SK-N-SH (cell line): ENCODE measurements around the gene PRICKLE1. TPM values are rescaled to one million over a fixed set of nuclear protein-coding genes. Genes with fewer than 3 reads are reported as not detected.

Source experiments
- CTCF ChIA-PET: fragments of 300-600, 350-600 bp; formaldehyde crosslinking; extraction: SDS; loops from one replicate; lab custom pipeline; 2021; lab: Yijun Ruan, JAX
- POLR2A ChIA-PET: fragments of 350-600 bp; sonication (Branson Sonifier 250); formaldehyde crosslinking; extraction: SDS; loops from one replicate; lab custom pipeline; 2020; ENCODE audit warnings: antibody characterized with exemption, inconsistent platforms; lab: Yijun Ruan, JAX
- DNase-seq: peaks from one replicate; pipeline ENCODE4 v3.0.0; 2012
- H2AFZ ChIP-seq: fragments of 200-600 bp; sonication (generic); 2 replicates; pipeline ENCODE4 v1.8.1; 2016; ENCODE audit warnings: antibody characterized with exemption, mild to moderate bottlenecking, low read depth
- H3F3A ChIP-seq: fragments of 200-600 bp; sonication (generic); replicated peaks from 2 replicates; pipeline ENCODE3; 2016; ENCODE audit warnings: antibody characterized with exemption, mild to moderate bottlenecking; ENCODE audit not compliant: insufficient read depth
- H3K27ac ChIP-seq, 2 experiments: fragments of 200-500 bp in 1 of 2; fragments of 200-600 bp in 1 of 2; sonication (Bioruptor generic) in 1 of 2; sonication (generic), shearing (Covaris generic) in 1 of 2; 2 replicates each; pipeline versions ENCODE4 v1.5.1 to v1.6.1; 2014 to 2016; ENCODE audit warnings: low read depth in 2 of 2, inconsistent platforms in 1 of 2, low read length in 1 of 2, mild to moderate bottlenecking in 1 of 2, mixed read lengths in 1 of 2
- H3K27me3 ChIP-seq: fragments of 200-600 bp; sonication (generic), shearing (Covaris generic); 2 replicates; pipeline ENCODE4 v1.6.1; 2016; ENCODE audit warnings: mixed run types; ENCODE audit not compliant: insufficient read depth
- H3K36me3 ChIP-seq, 2 experiments: fragments of 200-500 bp in 1 of 2; fragments of 200-600 bp in 1 of 2; sonication (Bioruptor generic) in 1 of 2; sonication (generic) in 1 of 2; replicated peaks in 1 of 2; 2 replicates each; pipeline versions ENCODE3 to v1.5.1; 2014 to 2016; ENCODE audit warnings: low read length in 1 of 2, mild to moderate bottlenecking in 1 of 2; ENCODE audit not compliant: insufficient read depth in 2 of 2, control insufficient read depth in 1 of 2
- H3K4me1 ChIP-seq, 2 experiments: fragments of 200-500 bp in 1 of 2; fragments of 200-600 bp in 1 of 2; sonication (Bioruptor generic) in 1 of 2; sonication (generic), shearing (Covaris generic) in 1 of 2; 2 replicates each; pipeline versions ENCODE4 v1.5.1 to v1.6.1; 2014 to 2016; ENCODE audit warnings: low read depth in 1 of 2, low read length in 1 of 2, mixed run types in 1 of 2; ENCODE audit not compliant: insufficient read depth in 2 of 2, control insufficient read depth in 1 of 2
- H3K4me2 ChIP-seq: fragments of 200-600 bp; sonication (generic), shearing (Covaris generic); 2 replicates; pipeline ENCODE4 v1.6.1; 2017; ENCODE audit warnings: mixed run types
- H3K4me3 ChIP-seq, 2 experiments: fragments of 200-500 bp in 1 of 2; fragments of 200-600 bp in 1 of 2; sonication (Bioruptor generic) in 1 of 2; sonication (generic), shearing (Covaris generic) in 1 of 2; 2 replicates each; pipeline versions ENCODE4 v1.5.1 to v1.8.1; 2014 to 2016; ENCODE audit warnings: low read depth in 2 of 2, inconsistent platforms in 1 of 2, low read length in 1 of 2, mild to moderate bottlenecking in 1 of 2, mixed read lengths in 1 of 2, moderate library complexity in 1 of 2
- H3K79me2 ChIP-seq: fragments of 200-600 bp; sonication (generic); 2 replicates; pipeline ENCODE4 v1.8.1; 2017; ENCODE audit warnings: mild to moderate bottlenecking; ENCODE audit not compliant: insufficient read depth
- H3K9ac ChIP-seq: fragments of 200-600 bp; sonication (generic); 2 replicates; pipeline ENCODE4 v1.6.1; 2017; ENCODE audit warnings: mixed run types
- H3K9me2 ChIP-seq: fragments of 200-600 bp; sonication (generic); 2 replicates; pipeline ENCODE4 v1.6.1; 2017; ENCODE audit warnings: mixed run types
- H3K9me3 ChIP-seq: fragments of 200-600 bp; sonication (generic); 2 replicates; pipeline ENCODE4 v1.6.1; 2017; ENCODE audit warnings: mixed run types, mild to moderate bottlenecking, moderate library complexity
- H4K20me1 ChIP-seq: fragments of 200-600 bp; sonication (generic); 2 replicates; pipeline ENCODE4 v1.6.1; 2017; ENCODE audit warnings: mild to moderate bottlenecking, mixed run types; ENCODE audit not compliant: insufficient read depth
- CHD2 ChIP-seq: fragments of 150-350 bp; IDR thresholded peaks from 2 replicates; pipeline ENCODE4 v1.6.1; 2018; ENCODE audit warnings: low read length; ENCODE audit not compliant: partially characterized antibody
- EP300 ChIP-seq, 2 experiments: IDR thresholded peaks; 2 replicates each; pipeline versions ENCODE4 v1.4.0 to v1.6.1; 2012; ENCODE audit warnings: borderline replicate concordance in 1 of 2, low read depth in 1 of 2, low read length in 1 of 2
- FOXM1 ChIP-seq: IDR thresholded peaks from 2 replicates; pipeline ENCODE4 v1.4.0; 2012; ENCODE audit warnings: low read depth, mild to moderate bottlenecking
- GABPA ChIP-seq: IDR thresholded peaks from 2 replicates; pipeline ENCODE4 v1.4.0; 2012; ENCODE audit warnings: low read depth, mild to moderate bottlenecking
- GATA2 ChIP-seq: sonication (generic); formaldehyde crosslinking; IDR thresholded peaks from 2 replicates; pipeline ENCODE4 v1.5.0; 2020; ENCODE audit warnings: mild to moderate bottlenecking, missing genetic modification reagents
- IRF3 ChIP-seq: fragments of 150-350 bp; IDR thresholded peaks from 2 replicates; pipeline ENCODE4 v1.6.1; 2016; ENCODE audit warnings: mild to moderate bottlenecking, low read depth, low read length
- JUND ChIP-seq: IDR thresholded peaks from 2 replicates; pipeline ENCODE4 v1.4.0; 2012
- MXI1 ChIP-seq: IDR thresholded peaks from 2 replicates; pipeline ENCODE4 v1.6.1; 2012; ENCODE audit warnings: mild to moderate bottlenecking, low read depth, low read length, improper control_type of control experiment
- NFIC ChIP-seq: IDR thresholded peaks from 2 replicates; pipeline ENCODE4 v1.4.0; 2012; ENCODE audit warnings: borderline replicate concordance
- NRF1 ChIP-seq: IDR thresholded peaks from 2 replicates; pipeline ENCODE4 v1.6.1; 2012; ENCODE audit warnings: low read depth, mild to moderate bottlenecking, low read length
- POLR2AphosphoS5 ChIP-seq: IDR thresholded peaks from 2 replicates; pipeline ENCODE4 v1.6.1; 2012; ENCODE audit warnings: low read depth, low read length
- RAD21 ChIP-seq: IDR thresholded peaks from 2 replicates; pipeline ENCODE4 v1.6.1; 2012; ENCODE audit warnings: mild to moderate bottlenecking, low read length
- RCOR1 ChIP-seq: fragments of 150-350 bp; IDR thresholded peaks from 2 replicates; pipeline ENCODE4 v1.6.1; 2017; ENCODE audit warnings: antibody characterized with exemption, low read length
- RFX5 ChIP-seq: IDR thresholded peaks from 2 replicates; pipeline ENCODE4 v1.6.1; 2012; ENCODE audit warnings: mild to moderate bottlenecking, improper control_type of control experiment, low read length
- RXRA ChIP-seq: IDR thresholded peaks from 2 replicates; pipeline ENCODE4 v1.4.0; 2012; ENCODE audit warnings: low read depth, mild to moderate bottlenecking, borderline replicate concordance
- TAF1 ChIP-seq: IDR thresholded peaks from 2 replicates; pipeline ENCODE4 v1.6.1; 2012; ENCODE audit warnings: low read depth, mild to moderate bottlenecking, low read length, moderate library complexity, borderline replicate concordance
- USF2 ChIP-seq: fragments of 150-350 bp; IDR thresholded peaks from 2 replicates; pipeline ENCODE4 v1.6.1; 2017; ENCODE audit warnings: antibody characterized with exemption, low read length, low read depth, borderline replicate concordance
- YY1 ChIP-seq: IDR thresholded peaks from 2 replicates; pipeline ENCODE4 v1.4.0; 2012; ENCODE audit warnings: low read depth, mild to moderate bottlenecking
- WGBS: methylation state at CpG from one replicate; pipeline ENCODE4 v1.1.6; 2017; ENCODE audit warnings: low lambda C conversion rate; 5-methylcytosine and 5-hydroxymethylcytosine counted together
- polyA plus RNA-seq, 3 experiments: library from polyadenylated mRNA; depleted of rRNA; stranded (reverse); fragments of >200 nt; gene quantifications; 2 replicates each; pipeline ENCODE4 v1.2.3, GENCODE V29; 2012
- TF ChIP-seq, protein P1 (sequence below): IDR thresholded peaks from 2 replicates; pipeline ENCODE4 v1.4.0; 2012; ENCODE audit warnings: low read depth, borderline replicate concordance
- TF ChIP-seq, protein P2 (sequence below): IDR thresholded peaks from 2 replicates; pipeline ENCODE4 v1.6.1; 2012; ENCODE audit warnings: mild to moderate bottlenecking, low read depth, low read length, moderate library complexity

Gene PRICKLE1
- polyA plus RNA-seq, 1 of the 3 experiments (the other 2 are of a cell fraction): 1.2 TPM

DNA sequence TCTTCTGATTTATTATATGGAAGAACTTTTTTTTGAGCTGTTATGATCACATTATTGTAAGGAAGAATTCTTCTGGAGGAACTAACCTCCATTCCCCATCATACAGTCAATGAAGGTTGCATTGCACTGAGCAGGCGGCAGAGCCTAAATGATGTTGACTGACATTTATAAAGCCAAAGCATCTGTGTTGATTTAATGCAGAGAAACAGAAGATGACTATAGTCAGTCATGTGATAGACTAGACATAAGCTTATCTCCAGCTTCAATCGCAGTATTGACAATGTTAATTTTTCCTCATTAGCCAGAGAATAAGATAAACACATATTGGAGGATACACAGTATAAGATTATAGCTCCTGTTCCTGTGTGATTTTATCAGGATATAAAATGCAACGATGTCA, 82.0 kb downstream of the PRICKLE1 start:
- Histone ChIP-seq H4K20me1 (no peaks in the 10 kb centered on the region), H3K36me3 (no peaks in the 10 kb centered on the region), H3K4me3 (no peak overlapping the region), H3K4me2 (no peak overlapping the region), H3K4me1 (peaks cover 0 to 6% of the 10 kb centered on the region in 2 experiments; a peak in 2 of 4 replicates), H3F3A (no peaks in the 10 kb centered on the region), H3K9me2 (no peaks in the 10 kb centered on the region), H2AFZ (no peak overlapping the region), H3K79me2 (no peaks in the 10 kb centered on the region), H3K27ac (peak overlapping the region in 1 of 2 experiments; percentile 65; a peak in 2 of 4 replicates), H3K9me3 (no peaks in the 10 kb centered on the region), H3K27me3 (no peaks in the 10 kb centered on the region), H3K9ac (no peak overlapping the region)
- WGBS: 35% methylated on average over 3 of the region's 3 CpGs
- ChIA-PET CTCF (interaction anchor here (1.2 to 4.1 kb wide), 4 partner anchors 12 to 61 kb away, joined by 3 to 29 read pairs (median 4); no protein-coding TSS in a partner anchor), POLR2A (no interaction called here)
- peak; percentile 38 for DNase-seq
- TF ChIP-seq, protein P1, sequence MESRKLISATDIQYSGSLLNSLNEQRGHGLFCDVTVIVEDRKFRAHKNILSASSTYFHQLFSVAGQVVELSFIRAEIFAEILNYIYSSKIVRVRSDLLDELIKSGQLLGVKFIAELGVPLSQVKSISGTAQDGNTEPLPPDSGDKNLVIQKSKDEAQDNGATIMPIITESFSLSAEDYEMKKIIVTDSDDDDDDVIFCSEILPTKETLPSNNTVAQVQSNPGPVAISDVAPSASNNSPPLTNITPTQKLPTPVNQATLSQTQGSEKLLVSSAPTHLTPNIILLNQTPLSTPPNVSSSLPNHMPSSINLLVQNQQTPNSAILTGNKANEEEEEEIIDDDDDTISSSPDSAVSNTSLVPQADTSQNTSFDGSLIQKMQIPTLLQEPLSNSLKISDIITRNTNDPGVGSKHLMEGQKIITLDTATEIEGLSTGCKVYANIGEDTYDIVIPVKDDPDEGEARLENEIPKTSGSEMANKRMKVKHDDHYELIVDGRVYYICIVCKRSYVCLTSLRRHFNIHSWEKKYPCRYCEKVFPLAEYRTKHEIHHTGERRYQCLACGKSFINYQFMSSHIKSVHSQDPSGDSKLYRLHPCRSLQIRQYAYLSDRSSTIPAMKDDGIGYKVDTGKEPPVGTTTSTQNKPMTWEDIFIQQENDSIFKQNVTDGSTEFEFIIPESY: no peak
- TF ChIP-seq RCOR1 (peak; percentile 11; the same call in 1 of the 2 replicates), GATA2 (CRISPR knock-in tag) (peak; percentile 82), EP300 (IDR thresholded peaks at IDR 0.05; ENCODE audit: borderline replicate concordance in 1 of 2, low read depth in 1 of 2, low read length in 1 of 2) (peak in 1 of 2 experiments; percentile 64; a peak in 1 of 4 replicates), CHD2 (peak; percentile 30), MXI1 (no peak)

GRCh38 chr12:42507081-42507480, 82.5 kb downstream of the PRICKLE1 start:
- Histone ChIP-seq H3K36me3 (no peaks in the 10 kb centered on the region), H3K27ac (peak overlapping the region in 1 of 2 experiments; percentile 65; a peak in 2 of 4 replicates), H2AFZ (no peak overlapping the region), H3K79me2 (no peaks in the 10 kb centered on the region), H4K20me1 (no peaks in the 10 kb centered on the region), H3K27me3 (no peaks in the 10 kb centered on the region), H3K4me1 (peaks cover 0 to 6% of the 10 kb centered on the region in 2 experiments; a peak in 2 of 4 replicates), H3K4me2 (no peak overlapping the region), H3K4me3 (no peak overlapping the region), H3K9ac (no peak overlapping the region), H3F3A (no peaks in the 10 kb centered on the region), H3K9me3 (no peaks in the 10 kb centered on the region), H3K9me2 (no peaks in the 10 kb centered on the region)
- CTCF ChIA-PET: interaction anchor here (0.7 to 4.1 kb wide), 3 partner anchors 13 to 63 kb away, joined by 3 to 29 read pairs (median 5); no protein-coding TSS in a partner anchor
- POLR2A ChIA-PET: no interaction called here
- no peak for DNase-seq
- 53% methylated on average over 4 of the region's 4 CpGs for WGBS
- TF ChIP-seq GABPA (no peak), JUND (no peak), YY1 (no peak), NRF1 (no peak), RAD21 (no peak), POLR2AphosphoS5 (no peak), EP300 (IDR thresholded peaks at IDR 0.05; ENCODE audit: borderline replicate concordance in 1 of 2, low read depth in 1 of 2, low read length in 1 of 2) (no peak), USF2 (no peak), RCOR1 (no peak), GATA2 (CRISPR knock-in tag) (no peak), RFX5 (no peak), MXI1 (no peak), FOXM1 (no peak), IRF3 (no peak), TAF1 (no peak), RXRA (no peak), NFIC (no peak)
- TF ChIP-seq, protein P2, sequence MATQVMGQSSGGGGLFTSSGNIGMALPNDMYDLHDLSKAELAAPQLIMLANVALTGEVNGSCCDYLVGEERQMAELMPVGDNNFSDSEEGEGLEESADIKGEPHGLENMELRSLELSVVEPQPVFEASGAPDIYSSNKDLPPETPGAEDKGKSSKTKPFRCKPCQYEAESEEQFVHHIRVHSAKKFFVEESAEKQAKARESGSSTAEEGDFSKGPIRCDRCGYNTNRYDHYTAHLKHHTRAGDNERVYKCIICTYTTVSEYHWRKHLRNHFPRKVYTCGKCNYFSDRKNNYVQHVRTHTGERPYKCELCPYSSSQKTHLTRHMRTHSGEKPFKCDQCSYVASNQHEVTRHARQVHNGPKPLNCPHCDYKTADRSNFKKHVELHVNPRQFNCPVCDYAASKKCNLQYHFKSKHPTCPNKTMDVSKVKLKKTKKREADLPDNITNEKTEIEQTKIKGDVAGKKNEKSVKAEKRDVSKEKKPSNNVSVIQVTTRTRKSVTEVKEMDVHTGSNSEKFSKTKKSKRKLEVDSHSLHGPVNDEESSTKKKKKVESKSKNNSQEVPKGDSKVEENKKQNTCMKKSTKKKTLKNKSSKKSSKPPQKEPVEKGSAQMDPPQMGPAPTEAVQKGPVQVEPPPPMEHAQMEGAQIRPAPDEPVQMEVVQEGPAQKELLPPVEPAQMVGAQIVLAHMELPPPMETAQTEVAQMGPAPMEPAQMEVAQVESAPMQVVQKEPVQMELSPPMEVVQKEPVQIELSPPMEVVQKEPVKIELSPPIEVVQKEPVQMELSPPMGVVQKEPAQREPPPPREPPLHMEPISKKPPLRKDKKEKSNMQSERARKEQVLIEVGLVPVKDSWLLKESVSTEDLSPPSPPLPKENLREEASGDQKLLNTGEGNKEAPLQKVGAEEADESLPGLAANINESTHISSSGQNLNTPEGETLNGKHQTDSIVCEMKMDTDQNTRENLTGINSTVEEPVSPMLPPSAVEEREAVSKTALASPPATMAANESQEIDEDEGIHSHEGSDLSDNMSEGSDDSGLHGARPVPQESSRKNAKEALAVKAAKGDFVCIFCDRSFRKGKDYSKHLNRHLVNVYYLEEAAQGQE: no peak
